Erythroblast (primary cell): ENCODE results near the gene NRXN3.

Experiments
- GATA1 ChIP-seq: IDR thresholded peaks from 2 replicates; pipeline ENCODE4 v1.6.1; 2011; ENCODE audit warnings: low read depth, mild to moderate bottlenecking, control low read depth, low read length, moderate library complexity
- POLR2A ChIP-seq: IDR thresholded peaks from 2 replicates; pipeline ENCODE4 v1.6.1; 2011; ENCODE audit warnings: mild to moderate bottlenecking, low read length

- no peak for TF ChIP-seq POLR2A
- no peak for TF ChIP-seq GATA1
These were observed 37.2 kb downstream of the NRXN3 start for GRCh38 chr14:78207414-78207813.
